ENCODE measurements around the gene SDHAF3.
"Not testable (repeated sequence)": the region's sequence is repeated elsewhere in the genome, so short reads cannot be mapped to it uniquely, and the experiment has no call there.

Gene SDHAF3

GRCh38 chr7:97120713-97121457 is 3.4 kb downstream of the SDHAF3 start:
- Histone ChIP-seq H3K27me3 (peaks cover 7% of the 10 kb centered on the region; the same call in 1 of the 2 replicates), H3K4me1 (peaks cover 26% of the 10 kb centered on the region), H3K9ac (no peak overlapping the region), H3K9me3 (peaks cover 24% of the 10 kb centered on the region), H3K27ac (no peak overlapping the region), H3K4me3 (no peak overlapping the region), H3K36me3 (no peaks in the 10 kb centered on the region), H3K4me2 (no peak overlapping the region), H4K20me1 (no peaks in the 10 kb centered on the region)
- TF ChIP-seq Cebpa-rat (IDR thresholded peaks at IDR 0.05), result no peak

GRCh38 chr7:97123115-97123514 is 5.6 kb downstream of the SDHAF3 start:
- H4K20me1 ChIP-seq, H3K4me2 ChIP-seq, H3K27ac ChIP-seq, H3K4me3 ChIP-seq, H3K9ac ChIP-seq, H3K27me3 ChIP-seq: not testable (repeated sequence)
- Histone ChIP-seq H3K4me1 (peaks cover 12% of the 10 kb centered on the region), H3K9me3 (peaks cover 22% of the 10 kb centered on the region), H3K36me3 (0 out of 2 replicates have a peak, but pooled peaks cover 12% of the 10 kb centered on the region)

DNA sequence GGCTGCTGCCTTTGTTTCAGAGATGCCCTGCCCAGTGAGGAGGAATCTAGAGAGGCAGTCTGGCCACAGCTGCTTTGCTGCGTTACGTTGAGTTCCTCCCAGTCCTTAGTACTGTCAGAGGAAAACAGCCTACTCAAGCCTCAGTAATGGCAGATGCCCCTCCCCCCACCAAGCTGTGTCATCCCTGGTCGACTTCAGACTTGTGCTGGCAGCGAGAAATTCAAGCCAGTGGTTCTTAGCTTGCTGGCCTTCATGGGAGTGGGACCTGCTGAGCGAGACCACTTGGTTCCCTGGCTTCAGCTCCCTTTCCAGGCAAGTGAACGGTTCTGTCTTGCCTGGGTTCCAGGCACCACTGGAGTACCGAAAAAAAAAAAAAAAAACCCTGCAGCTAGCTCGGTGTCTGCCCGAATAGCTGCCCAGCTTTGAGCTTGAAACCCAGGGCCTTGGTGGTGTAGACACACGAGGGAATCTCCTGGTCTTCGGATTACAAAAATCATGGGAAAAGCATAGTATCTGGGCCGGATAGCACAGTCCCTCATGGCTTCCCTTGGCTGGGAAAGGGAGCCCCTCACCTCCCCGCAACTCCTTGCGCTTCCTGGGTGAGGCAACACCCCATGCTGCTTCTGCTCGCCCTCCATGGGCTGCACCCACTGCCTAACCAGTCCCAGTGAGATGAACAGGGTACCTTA is 9.1 kb downstream of the SDHAF3 start:
- Histone ChIP-seq H3K9me3 (peaks cover 37% of the 10 kb centered on the region), H3K27ac (no peak overlapping the region), H3K4me2 (no peak overlapping the region), H4K20me1 (no peaks in the 10 kb centered on the region), H3K9ac (no peak overlapping the region), H3K4me1 (no peaks in the 10 kb centered on the region), H3K36me3 (0 out of 2 replicates have a peak, but pooled peaks cover 12% of the 10 kb centered on the region), H3K27me3 (no peaks in the 10 kb centered on the region), H3K4me3 (no peak overlapping the region)
- TF ChIP-seq Cebpa-rat (IDR thresholded peaks at IDR 0.05), result no peak

DNA sequence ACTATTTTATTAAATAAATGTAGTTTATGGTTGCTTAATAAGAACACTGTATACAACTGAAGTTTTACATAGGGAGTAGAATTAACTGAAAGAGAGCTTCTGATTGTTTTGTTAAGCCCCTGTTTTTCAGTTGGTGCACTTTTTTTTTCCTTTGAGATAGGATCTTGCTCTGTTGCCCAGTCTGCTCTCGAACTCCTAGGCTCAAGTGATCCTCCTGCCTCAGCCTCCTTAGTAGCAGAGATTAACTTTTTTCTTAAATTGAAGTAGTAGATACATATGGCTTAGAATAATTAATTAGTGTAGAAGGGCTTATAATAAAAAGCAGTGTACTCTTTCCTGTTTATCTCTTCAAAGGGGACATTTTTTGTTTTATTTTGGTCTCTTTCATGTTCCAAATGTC is 11.2 kb downstream of the SDHAF3 start:
- H3K9ac ChIP-seq, result no peak overlapping the region
- 0 out of 2 replicates have a peak, but pooled peaks cover 12% of the 10 kb centered on the region for H3K36me3 ChIP-seq
- peaks cover 37% of the 10 kb centered on the region for H3K9me3 ChIP-seq
- H3K27ac ChIP-seq, result no peak overlapping the region
- no peak overlapping the region for H3K4me2 ChIP-seq
- no peak for TF ChIP-seq Cebpa-rat (IDR thresholded peaks at IDR 0.05)
- no peaks in the 10 kb centered on the region for H4K20me1 ChIP-seq
- no peak overlapping the region for H3K4me3 ChIP-seq
- no peaks in the 10 kb centered on the region for H3K27me3 ChIP-seq
- no peaks in the 10 kb centered on the region for H3K4me1 ChIP-seq

DNA sequence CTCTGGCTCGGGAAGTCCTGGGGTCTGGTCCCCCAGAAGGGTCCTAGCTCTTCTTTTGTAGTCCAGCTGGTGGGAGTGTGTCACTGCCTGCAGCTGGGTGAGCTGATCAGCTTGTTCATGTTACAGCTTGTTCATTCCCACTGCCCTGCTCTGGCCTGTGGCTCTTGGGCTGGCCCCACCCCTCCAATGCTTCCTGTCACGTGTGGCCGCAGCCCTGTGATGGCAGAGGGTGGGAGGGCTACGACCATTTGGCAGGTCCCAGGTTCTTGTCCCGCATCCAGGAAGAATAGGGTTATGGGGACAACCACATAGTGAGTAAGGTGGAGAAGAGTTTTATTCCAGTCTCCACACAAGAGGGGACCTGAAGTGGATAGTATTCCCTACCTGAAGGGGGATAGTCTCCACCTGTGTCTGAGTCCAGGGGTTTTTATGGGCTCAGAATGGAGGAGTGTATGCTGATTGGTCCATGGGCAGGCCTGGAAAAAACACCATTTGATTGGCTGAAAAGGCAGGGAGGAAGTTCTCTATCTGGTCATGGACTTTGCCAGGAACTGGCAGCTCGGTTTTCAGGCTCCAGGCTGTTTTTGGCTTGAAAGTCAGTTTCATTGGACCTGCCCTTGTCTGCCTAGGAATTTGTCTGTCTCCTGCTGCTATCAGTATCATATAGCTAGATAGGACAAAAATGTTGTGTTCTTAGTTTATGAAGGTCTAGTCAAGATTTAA is 13.1 kb downstream of the SDHAF3 start:
- Histone ChIP-seq H3K4me2 (no peak overlapping the region), H3K4me3 (no peak overlapping the region), H3K4me1 (no peaks in the 10 kb centered on the region), H3K27me3 (no peaks in the 10 kb centered on the region), H3K27ac (no peak overlapping the region), H3K9me3 (peaks cover 29% of the 10 kb centered on the region), H3K36me3 (0 out of 2 replicates have a peak, but pooled peaks cover 12% of the 10 kb centered on the region), H4K20me1 (no peaks in the 10 kb centered on the region), H3K9ac (no peak overlapping the region)
- TF ChIP-seq Cebpa-rat (IDR thresholded peaks at IDR 0.05), result no peak

- no peaks in the 10 kb centered on the region for H3K27me3 ChIP-seq
- peaks cover 5% of the 10 kb centered on the region; the same call in 1 of the 2 replicates for H3K36me3 ChIP-seq
- no peak overlapping the region for H3K27ac ChIP-seq
- H3K4me2 ChIP-seq, result no peak overlapping the region
- no peaks in the 10 kb centered on the region for H3K4me1 ChIP-seq
- peaks cover 28% of the 10 kb centered on the region for H3K9me3 ChIP-seq
- no peaks in the 10 kb centered on the region for H4K20me1 ChIP-seq
- no peak for TF ChIP-seq Cebpa-rat (IDR thresholded peaks at IDR 0.05)
- no peak overlapping the region for H3K4me3 ChIP-seq
- H3K9ac ChIP-seq, result no peak overlapping the region
These were observed 15.7 kb downstream of the SDHAF3 start for GRCh38 chr7:97133159-97133558.

GRCh38 chr7:97138830-97139229 is 21.3 kb downstream of the SDHAF3 start:
- no peak for TF ChIP-seq Cebpa-rat (IDR thresholded peaks at IDR 0.05)
- H3K4me3 ChIP-seq, result no peak overlapping the region
- no peaks in the 10 kb centered on the region for H3K4me1 ChIP-seq

DNA sequence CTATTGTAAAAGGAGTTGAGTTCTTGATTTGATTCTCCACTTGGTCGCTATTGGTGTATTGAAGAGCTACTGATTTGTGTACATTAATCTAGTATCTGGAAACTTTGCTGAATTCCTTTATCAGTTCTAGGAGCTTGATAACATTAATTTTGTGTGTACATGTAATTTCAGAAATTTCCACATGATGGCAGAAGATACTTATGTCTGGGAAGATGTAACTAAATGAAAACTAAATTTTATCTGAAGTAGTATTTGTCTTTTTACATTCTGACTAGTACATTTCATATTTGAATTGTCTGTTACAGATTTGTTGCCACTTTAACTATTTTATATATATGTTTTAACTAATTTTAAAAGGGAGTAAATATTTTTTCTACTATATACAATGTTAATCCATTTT is 27.6 kb downstream of the SDHAF3 start:
- no peaks in the 10 kb centered on the region for H3K27me3 ChIP-seq
- H3K9ac ChIP-seq, result no peak overlapping the region
- H3K4me1 ChIP-seq, result no peaks in the 10 kb centered on the region
- no peak overlapping the region for H3K4me2 ChIP-seq
- H3K36me3 ChIP-seq, result peaks cover 4% of the 10 kb centered on the region; the same call in 1 of the 2 replicates
- peaks cover 28% of the 10 kb centered on the region for H3K9me3 ChIP-seq
- TF ChIP-seq Cebpa-rat (IDR thresholded peaks at IDR 0.05), result no peak
- H3K27ac ChIP-seq, result no peak overlapping the region
- no peaks in the 10 kb centered on the region for H4K20me1 ChIP-seq
- H3K4me3 ChIP-seq, result no peak overlapping the region

More at GRCh38 chr7:97138830-97139229, 21.3 kb downstream of the SDHAF3 start:
- H4K20me1 ChIP-seq, result no peaks in the 10 kb centered on the region
- H3K9me3 ChIP-seq, result peaks cover 59% of the 10 kb centered on the region
- H3K27ac ChIP-seq, result no peak overlapping the region
- no peak overlapping the region for H3K9ac ChIP-seq
- H3K36me3 ChIP-seq, result peaks cover 22% of the 10 kb centered on the region
- no peaks in the 10 kb centered on the region for H3K27me3 ChIP-seq
- no peak overlapping the region for H3K4me2 ChIP-seq

DNA sequence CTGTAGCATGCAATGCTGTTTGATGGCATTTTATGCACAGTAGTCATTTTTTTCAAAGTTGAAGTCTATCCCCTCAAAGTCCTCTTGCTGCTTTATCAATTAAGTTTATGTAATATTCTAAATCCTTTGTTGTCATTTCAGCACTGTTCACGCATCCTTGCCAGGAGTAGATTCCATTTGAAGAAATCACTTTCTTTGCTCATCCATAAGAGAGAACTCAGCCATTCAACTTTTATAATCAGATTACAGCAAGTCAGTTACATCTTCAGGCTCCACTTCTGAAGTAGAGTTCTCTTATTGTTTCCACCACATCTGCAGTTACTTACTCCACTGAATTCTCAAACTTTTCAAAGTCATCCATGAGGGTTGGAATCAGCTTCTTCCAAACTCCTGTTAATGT is 32.3 kb downstream of the SDHAF3 start:
- Histone ChIP-seq H3K4me3 (no peak overlapping the region), H3K27me3 (no peaks in the 10 kb centered on the region), H3K4me2 (no peak overlapping the region), H4K20me1 (no peaks in the 10 kb centered on the region), H3K27ac (no peak overlapping the region), H3K4me1 (no peaks in the 10 kb centered on the region), H3K36me3 (no peaks in the 10 kb centered on the region), H3K9ac (no peak overlapping the region), H3K9me3 (0 out of 2 replicates have a peak, but pooled peaks cover 9% of the 10 kb centered on the region)
- no peak for TF ChIP-seq Cebpa-rat (IDR thresholded peaks at IDR 0.05)

Measured in BLaER1 (cell line).